Mucosa of descending colon (tissue), 3 donors: Measurements from ENCODE around the gene SCO1. TPM values are rescaled to one million over a fixed set of nuclear protein-coding genes. Genes with fewer than 3 reads are reported as not detected.

Source experiments
- ATAC-seq: fragments of 200-7000 bp; cut with Tn5 transposase; one replicate; pipeline ENCODE4 v1.9.1; 2020; ENCODE audit warnings: mild to moderate bottlenecking, moderate library complexity
- DNase-seq, 3 donors: peaks; one replicate each; pipeline ENCODE4 v3.0.0-alpha.2; 2020
- H3K36me3 ChIP-seq: fragments of 200-600 bp; one replicate; pipeline ENCODE4 v1.8.0; 2021; ENCODE audit warnings: low read depth, mild to moderate bottlenecking
- H3K4me1 ChIP-seq: fragments of 200-600 bp; one replicate; pipeline ENCODE4 v1.8.0; 2021; ENCODE audit warnings: low read depth, mild to moderate bottlenecking
- H3K4me3 ChIP-seq: fragments of 200-600 bp; one replicate; pipeline ENCODE4 v1.8.0; 2021; ENCODE audit warnings: mild to moderate bottlenecking
- H3K9me3 ChIP-seq: fragments of 200-600 bp; one replicate; pipeline ENCODE4 v1.8.0; 2021; ENCODE audit warnings: mild to moderate bottlenecking
- intact Hi-C, 2 donors: fragments of 100-400 bp; cut with DNase I in 1 of 2; cut with micrococcal nuclease in 1 of 2; formaldehyde crosslinking; loops; one replicate each; pipeline versions ENCODE4 v1.11.0 to v1.11.1; 2022; cut with DNase I, micrococcal nuclease
- total RNA-seq, 3 donors: library from RNA; stranded (reverse); fragmentation: NEBNext Ultra II Directional in 2 of 3; extraction: Animal tissue kit (Norgen Biotek cat#: 25700) in 2 of 3; gene quantifications; one replicate each; pipeline versions ENCODE4 v1.2.1 to v1.2.4, GENCODE V29; 2021 to 2023
- TF ChIP-seq, protein P1 (sequence below): fragments of 200-600 bp; IDR thresholded peaks from one replicate; pipeline ENCODE4 v1.8.0; 2022; ENCODE audit warnings: antibody characterized with exemption, mild to moderate bottlenecking
- donor health status: DM: no; HTN: no; CAD: no; lungs with moderate emphysema.
- donor health status: DM: no; HTN: no; CAD: no.
- donor health status: DM: no; HTN: yes; CAD: no.

Gene SCO1
- total RNA-seq, 3 donors from 2014 or later: 32.1 to 39.0 (median 38.3) TPM

DNA sequence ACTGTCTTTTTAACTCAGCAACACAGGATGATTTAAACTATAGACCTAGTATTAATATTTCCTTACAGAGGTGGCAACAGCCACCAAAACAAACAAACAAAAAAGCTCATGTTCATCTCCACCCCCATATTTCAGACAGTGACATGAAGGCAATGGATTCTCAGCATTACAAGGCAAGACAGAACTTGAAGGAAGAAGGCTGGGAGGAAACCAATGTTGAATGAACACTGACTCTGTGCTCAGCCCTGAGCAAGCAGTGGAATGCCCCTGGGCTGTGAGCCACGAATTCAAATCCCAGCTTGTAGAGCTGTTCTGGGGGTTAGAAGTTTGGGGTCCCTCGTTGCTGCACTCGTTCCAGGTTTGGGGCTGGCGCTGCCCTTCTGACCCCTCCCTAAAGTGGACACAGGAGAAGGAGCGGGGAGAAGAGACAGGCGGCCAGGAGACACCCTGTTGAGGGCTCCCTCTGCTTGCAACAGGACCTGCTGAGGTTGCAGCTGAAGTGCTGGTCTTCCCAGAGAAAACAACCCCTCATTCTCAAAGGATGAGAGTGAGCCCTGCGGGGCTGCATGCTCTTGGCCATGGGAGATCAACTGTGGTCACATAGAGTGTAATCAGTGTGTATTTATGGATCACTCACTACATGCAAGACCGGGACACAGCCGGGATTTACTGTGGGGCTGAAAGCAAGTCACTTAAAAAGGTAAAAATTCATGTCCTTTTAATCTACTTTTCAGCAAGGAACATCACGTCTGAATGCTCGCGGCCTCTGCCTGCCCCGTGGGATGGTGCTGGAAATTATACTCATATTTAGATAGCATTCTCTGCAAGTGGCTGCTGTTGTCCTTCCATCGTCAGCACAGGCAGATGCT lies 74.5 kb downstream of the SCO1 start:
- no peaks in the 10 kb centered on the region for H3K4me1 ChIP-seq
- intact Hi-C loops: no loop called here
- no peak for ATAC-seq
- H3K4me3 ChIP-seq: no peak overlapping the region
- TF ChIP-seq, protein P1, sequence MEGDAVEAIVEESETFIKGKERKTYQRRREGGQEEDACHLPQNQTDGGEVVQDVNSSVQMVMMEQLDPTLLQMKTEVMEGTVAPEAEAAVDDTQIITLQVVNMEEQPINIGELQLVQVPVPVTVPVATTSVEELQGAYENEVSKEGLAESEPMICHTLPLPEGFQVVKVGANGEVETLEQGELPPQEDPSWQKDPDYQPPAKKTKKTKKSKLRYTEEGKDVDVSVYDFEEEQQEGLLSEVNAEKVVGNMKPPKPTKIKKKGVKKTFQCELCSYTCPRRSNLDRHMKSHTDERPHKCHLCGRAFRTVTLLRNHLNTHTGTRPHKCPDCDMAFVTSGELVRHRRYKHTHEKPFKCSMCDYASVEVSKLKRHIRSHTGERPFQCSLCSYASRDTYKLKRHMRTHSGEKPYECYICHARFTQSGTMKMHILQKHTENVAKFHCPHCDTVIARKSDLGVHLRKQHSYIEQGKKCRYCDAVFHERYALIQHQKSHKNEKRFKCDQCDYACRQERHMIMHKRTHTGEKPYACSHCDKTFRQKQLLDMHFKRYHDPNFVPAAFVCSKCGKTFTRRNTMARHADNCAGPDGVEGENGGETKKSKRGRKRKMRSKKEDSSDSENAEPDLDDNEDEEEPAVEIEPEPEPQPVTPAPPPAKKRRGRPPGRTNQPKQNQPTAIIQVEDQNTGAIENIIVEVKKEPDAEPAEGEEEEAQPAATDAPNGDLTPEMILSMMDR: no peak
- no peaks in the 10 kb centered on the region for H3K36me3 ChIP-seq
- no peaks in the 10 kb centered on the region for H3K9me3 ChIP-seq
- DNase-seq: no peak

Other genes starting within 250 kb of the SCO1 start
- gene MYH4, start 228.0 kb downstream of the SCO1 start, total RNA-seq: not detected
- gene MYH1, start 179.0 kb downstream of the SCO1 start, total RNA-seq: under 1 TPM in 2 of 3 donors, not detected in 1; 0.06 to 0.10 TPM
- 1 to 10 TPM in 1 of 3 donors, under 1 TPM in 1, not detected in 1; 0.41 to 1.0 TPM for gene MYH2, start 147.9 kb downstream of the SCO1 start, total RNA-seq
- 1 to 10 TPM; 2.0 to 3.2 (median 2.3) TPM for gene MYH3, start 40.2 kb downstream of the SCO1 start, total RNA-seq
- 1 to 10 TPM; 6.9 to 8.7 (median 8.5) TPM for gene ADPRM, start 61 bp upstream of the SCO1 start, total RNA-seq
- gene TMEM220, start 32.5 kb upstream of the SCO1 start, total RNA-seq: 10 to 100 TPM; 14.9 to 29.5 (median 22.4) TPM
- gene TMEM238L, start 106.6 kb upstream of the SCO1 start, total RNA-seq: 100 to 1,000 TPM in 1 of 3 donors, 10 to 100 TPM in 2; 47.5 to 122 (median 76.5) TPM
- gene PIRT, start 140.6 kb upstream of the SCO1 start, total RNA-seq: 1 to 10 TPM in 2 of 3 donors, under 1 TPM in 1; 0.55 to 7.6 (median 1.1) TPM